ENCODE results near the gene RASAL2.
"Not testable (repeated sequence)": the region's sequence is repeated elsewhere in the genome, so short reads cannot be mapped to it uniquely, and the experiment has no call there.

RASAL2 gene

GRCh38 chr1:178161516-178161915, 67.6 kb downstream of the RASAL2 start:
- DNase-seq (ENCODE audit: low spot score), result no peak

- no peak for DNase-seq (ENCODE audit: low spot score)
Measured at GRCh38 chr1:178165196-178165595, 71.3 kb downstream of the RASAL2 start.

GRCh38 chr1:178166429-178167024, 72.6 kb downstream of the RASAL2 start:
- no peak for DNase-seq (ENCODE audit: low spot score)

GRCh38 chr1:178168536-178168935, 74.6 kb downstream of the RASAL2 start:
- no peak for DNase-seq (ENCODE audit: low spot score)

GRCh38 chr1:178169649-178170048, 75.7 kb downstream of the RASAL2 start:
- DNase-seq (ENCODE audit: low spot score), result no peak

- no peak for DNase-seq (ENCODE audit: low spot score)
Measured at GRCh38 chr1:178172939-178173338, 79.0 kb downstream of the RASAL2 start.

GRCh38 chr1:178174539-178174938, 80.6 kb downstream of the RASAL2 start:
- DNase-seq (ENCODE audit: low spot score), result no peak

- DNase-seq (ENCODE audit: low spot score), result no peak
Measured at GRCh38 chr1:178180405-178180804, 86.5 kb downstream of the RASAL2 start.

GRCh38 chr1:178183796-178184195, 89.9 kb downstream of the RASAL2 start:
- no peak for DNase-seq (ENCODE audit: low spot score)

- no peak for DNase-seq (ENCODE audit: low spot score)
Measured at GRCh38 chr1:178188306-178188705, 94.4 kb downstream of the RASAL2 start.

- peak; percentile 58 for DNase-seq (ENCODE audit: low spot score)
Measured at GRCh38 chr1:178189814-178190213, 95.9 kb downstream of the RASAL2 start.

GRCh38 chr1:178190881-178191280, 97.0 kb downstream of the RASAL2 start:
- no peak for DNase-seq (ENCODE audit: low spot score)

GRCh38 chr1:178192686-178193085, 98.8 kb downstream of the RASAL2 start:
- DNase-seq (ENCODE audit: low spot score), result peak; percentile 90

- no peak for DNase-seq (ENCODE audit: low spot score)
Measured at GRCh38 chr1:178196631-178197030, 102.7 kb downstream of the RASAL2 start.

- DNase-seq (ENCODE audit: low spot score), result not testable (repeated sequence)
Measured at GRCh38 chr1:178202095-178202494, 108.2 kb downstream of the RASAL2 start.

GRCh38 chr1:178202546-178202945, 108.6 kb downstream of the RASAL2 start:
- DNase-seq (ENCODE audit: low spot score), result not testable (repeated sequence)

- not testable (repeated sequence) for DNase-seq (ENCODE audit: low spot score)
Measured at GRCh38 chr1:178208269-178208856, 114.5 kb downstream of the RASAL2 start.

- DNase-seq (ENCODE audit: low spot score), result no peak
Measured at GRCh38 chr1:178209935-178210334, 116.0 kb downstream of the RASAL2 start.

GRCh38 chr1:178218550-178218949, 124.6 kb downstream of the RASAL2 start:
- DNase-seq (ENCODE audit: low spot score), result no peak

- no peak for DNase-seq (ENCODE audit: low spot score)
Measured at GRCh38 chr1:178220094-178220493, 126.2 kb downstream of the RASAL2 start.

- DNase-seq (ENCODE audit: low spot score), result no peak
Measured at GRCh38 chr1:178223289-178223688, 129.4 kb downstream of the RASAL2 start.

GRCh38 chr1:178224358-178224757, 130.5 kb downstream of the RASAL2 start:
- no peak for DNase-seq (ENCODE audit: low spot score)

- DNase-seq (ENCODE audit: low spot score), result no peak
Measured at GRCh38 chr1:178230881-178231409, 137.0 kb downstream of the RASAL2 start.

- DNase-seq (ENCODE audit: low spot score), result no peak
Measured at GRCh38 chr1:178232108-178232507, 138.2 kb downstream of the RASAL2 start.

All from pons (tissue), 1 donor.